ENCODE results near the gene FRMD4A. TPM values are rescaled to one million over a fixed set of nuclear protein-coding genes. Genes with fewer than 3 reads are reported as not detected.

Gene FRMD4A
- total and polyA plus RNA-seq, 2 of the 4 experiments (the other 2 are of a cell fraction): 30.3 to 68.8 TPM

GRCh38 chr10:13728898-13729535 lies 601.7 kb downstream of the FRMD4A start:
- no peak overlapping the region for H3K14ac ChIP-seq (replicated peaks; ENCODE audit: low read depth, low read length)

More at GRCh38 chr10:13728898-13729535, 601.7 kb downstream of the FRMD4A start:
- H3K9me1 ChIP-seq (ENCODE audit: insufficient read depth, low read length): peaks cover 10% of the 10 kb centered on the region
- no peak overlapping the region for H3K9ac ChIP-seq (ENCODE audit: low read depth, low read length)
- H2AFZ ChIP-seq (replicated peaks; ENCODE audit: low read length, poor library complexity): no peak overlapping the region
- H2BK120ac ChIP-seq (ENCODE audit: low read depth, low read length): no peak overlapping the region
- H4K8ac ChIP-seq (ENCODE audit: low read depth in 2 of 2, low read length in 2 of 2): no peak overlapping the region
- no peak overlapping the region for H2AK5ac ChIP-seq (ENCODE audit: low read depth, low read length)
- H3K4ac ChIP-seq (ENCODE audit: low read depth, low read length): no peak overlapping the region
- peaks cover 17% of the 10 kb centered on the region for H3K36me3 ChIP-seq (ENCODE audit: control insufficient read depth, insufficient read depth, low read length)
- H3K27me3 ChIP-seq (ENCODE audit: control insufficient read depth, insufficient read depth, low read length): no peaks in the 10 kb centered on the region
- H3K4me2 ChIP-seq (ENCODE audit: low read depth, low read length): no peak overlapping the region
- H4K5ac ChIP-seq (ENCODE audit: low read depth, low read length): no peak overlapping the region
- H2BK20ac ChIP-seq (ENCODE audit: low read depth, low read length): no peak overlapping the region
- intact Hi-C loops (cut with micrococcal nuclease): no loop called here
- POLR2A ChIA-PET (ENCODE audit: unreplicated experiment): no interaction called here
- WGBS, 2 experiments (ENCODE audit: extremely low coverage in 2 of 2, insufficient read length in 1 of 2): 98% methylated on average over 8 of the region's 26 CpGs; no CpG with 5 or more reads in 1 of the 2 experiments
- no peak overlapping the region for H4K91ac ChIP-seq (ENCODE audit: insufficient read depth, low read depth, low read length)
- dilution Hi-C loops (cut with HindIII; ENCODE audit: low sequenced_read_pairs, unreplicated experiment): no loop called here
- no peak overlapping the region for H2AK9ac ChIP-seq (replicated peaks; ENCODE audit: low read depth, low read length, poor library complexity)
- no peaks in the 10 kb centered on the region for H3K9me3 ChIP-seq (ENCODE audit: control insufficient read depth, insufficient read depth, low read length)
- ATAC-seq (ENCODE audit: low read depth): no peak
- H2BK5ac ChIP-seq (ENCODE audit: low read depth, low read length, poor library complexity, severe bottlenecking): no peak overlapping the region
- no peaks in the 10 kb centered on the region for H4K20me1 ChIP-seq (ENCODE audit: insufficient read depth, low read length)
- in situ Hi-C loops (cut with MboI; ENCODE audit: low sequenced_read_pairs): no loop called here
- no peaks in the 10 kb centered on the region for H3K4me1 ChIP-seq (ENCODE audit: control insufficient read depth, insufficient read depth, low read length)
- H3K79me1 ChIP-seq (ENCODE audit: low read depth in 1 of 2, low read length in 2 of 2): no peaks in the 10 kb centered on the region; a peak in 1 of 4 replicates
- no peak overlapping the region for H3K23ac ChIP-seq (ENCODE audit: low read depth, low read length)
- BruUV-seq (replicated peaks): no TSS peak
- no peak overlapping the region for H2BK15ac ChIP-seq (ENCODE audit: low read depth, low read length)
- H3K4me3 ChIP-seq (ENCODE audit: insufficient read depth, low read depth, low read length): no peak overlapping the region
- no peak for TF ChIP-seq RCOR1 (IDR thresholded peaks at IDR 0.05; ENCODE audit: insufficient replicate concordance, low read length)
- TF ChIP-seq FOS (IDR thresholded peaks at IDR 0.05; ENCODE audit: low read depth, low read length): no peak
- no peak for TF ChIP-seq RFX5 (IDR thresholded peaks at IDR 0.05; ENCODE audit: low read depth, low read length)
- H3K18ac ChIP-seq (ENCODE audit: low read depth, low read length): no peak overlapping the region
- H3K56ac ChIP-seq (ENCODE audit: extremely low read depth, insufficient read depth, low read length): no peak overlapping the region
- H3K27ac ChIP-seq (ENCODE audit: insufficient read depth, low read length): no peak overlapping the region
- CTCF ChIA-PET: no interaction called here
- DNase-seq: no peak

All from IMR-90 (cell line).